ENCODE data around the gene B3GNT5.

Gene B3GNT5

GRCh38 chr3:183298701-183299153 is 45.7 kb downstream of the B3GNT5 start:
- no peak overlapping the region for H3K27ac ChIP-seq
- DNase-seq (ENCODE audit: low spot score), result no peak
- TF ChIP-seq, protein P1, sequence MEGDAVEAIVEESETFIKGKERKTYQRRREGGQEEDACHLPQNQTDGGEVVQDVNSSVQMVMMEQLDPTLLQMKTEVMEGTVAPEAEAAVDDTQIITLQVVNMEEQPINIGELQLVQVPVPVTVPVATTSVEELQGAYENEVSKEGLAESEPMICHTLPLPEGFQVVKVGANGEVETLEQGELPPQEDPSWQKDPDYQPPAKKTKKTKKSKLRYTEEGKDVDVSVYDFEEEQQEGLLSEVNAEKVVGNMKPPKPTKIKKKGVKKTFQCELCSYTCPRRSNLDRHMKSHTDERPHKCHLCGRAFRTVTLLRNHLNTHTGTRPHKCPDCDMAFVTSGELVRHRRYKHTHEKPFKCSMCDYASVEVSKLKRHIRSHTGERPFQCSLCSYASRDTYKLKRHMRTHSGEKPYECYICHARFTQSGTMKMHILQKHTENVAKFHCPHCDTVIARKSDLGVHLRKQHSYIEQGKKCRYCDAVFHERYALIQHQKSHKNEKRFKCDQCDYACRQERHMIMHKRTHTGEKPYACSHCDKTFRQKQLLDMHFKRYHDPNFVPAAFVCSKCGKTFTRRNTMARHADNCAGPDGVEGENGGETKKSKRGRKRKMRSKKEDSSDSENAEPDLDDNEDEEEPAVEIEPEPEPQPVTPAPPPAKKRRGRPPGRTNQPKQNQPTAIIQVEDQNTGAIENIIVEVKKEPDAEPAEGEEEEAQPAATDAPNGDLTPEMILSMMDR (IDR thresholded peaks at IDR 0.05), result no peak
- no peak overlapping the region for H3K4me3 ChIP-seq

- TF ChIP-seq, protein P1 (IDR thresholded peaks at IDR 0.05), result no peak
- Histone ChIP-seq H3K4me3 (no peak overlapping the region), H3K27ac (no peak overlapping the region)
- no peak for DNase-seq (ENCODE audit: low spot score)
Observed at GRCh38 chr3:183299976-183300375, 46.9 kb downstream of the B3GNT5 start.

- Histone ChIP-seq H3K27ac (no peak overlapping the region), H3K4me3 (no peak overlapping the region)
- DNase-seq (ENCODE audit: low spot score), result no peak
- TF ChIP-seq, protein P1 (IDR thresholded peaks at IDR 0.05), result no peak
Observed at GRCh38 chr3:183300996-183301562, 48.0 kb downstream of the B3GNT5 start.

DNA sequence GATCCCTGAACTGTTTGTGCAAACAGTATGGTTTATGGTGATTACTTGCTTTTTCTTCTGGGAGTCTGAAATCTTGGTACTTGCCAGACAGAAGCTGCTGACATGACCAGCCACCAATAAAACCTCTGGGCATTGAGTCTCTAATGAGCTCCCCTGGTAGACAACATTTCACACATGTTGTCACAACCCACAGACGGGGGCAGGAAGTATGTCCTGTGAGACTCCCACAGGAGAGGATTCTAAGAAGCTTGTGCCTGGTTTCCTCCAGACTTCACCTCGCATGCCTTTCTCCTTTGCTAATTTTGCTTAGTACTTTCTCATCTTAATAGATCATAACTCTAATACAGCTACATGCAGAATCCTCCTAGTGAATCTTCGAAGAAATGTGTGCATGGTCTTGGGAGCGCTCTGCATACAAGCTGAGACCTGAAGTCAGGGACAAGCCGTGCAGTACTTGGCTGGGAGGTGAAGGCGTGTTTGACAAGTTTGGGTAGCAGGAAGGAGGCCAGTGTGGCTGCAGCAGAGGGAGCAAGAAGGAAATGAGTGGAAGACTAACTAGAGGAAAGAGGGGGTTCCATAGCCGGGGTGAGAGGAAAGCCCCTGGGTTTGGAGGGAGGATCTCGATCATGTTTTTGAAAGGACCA is 49.0 kb downstream of the B3GNT5 start:
- Histone ChIP-seq H3K27ac (no peak overlapping the region), H3K4me3 (no peak overlapping the region)
- DNase-seq (ENCODE audit: low spot score), result no peak
- TF ChIP-seq, protein P1 (IDR thresholded peaks at IDR 0.05), result no peak

DNA sequence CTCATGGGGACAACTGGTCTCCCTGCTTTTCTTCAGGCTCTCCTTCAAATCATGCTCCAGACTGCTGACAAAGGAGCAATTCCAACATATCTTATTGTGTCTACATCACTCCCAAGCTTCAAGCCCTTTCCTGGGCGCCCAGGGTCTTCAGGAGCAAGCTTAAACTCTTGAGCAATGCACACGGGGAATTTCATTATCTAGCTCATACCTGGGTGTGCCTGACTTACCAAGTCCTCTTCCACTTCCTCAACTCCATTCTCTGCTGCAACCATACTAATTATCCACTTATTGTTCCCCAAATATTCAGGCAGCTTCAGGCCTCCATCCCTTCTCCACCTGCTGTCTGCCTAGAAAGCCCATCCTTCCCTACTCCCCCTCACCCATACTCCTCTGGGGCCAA is 50.6 kb downstream of the B3GNT5 start:
- no peak for DNase-seq (ENCODE audit: low spot score)
- TF ChIP-seq, protein P1 (IDR thresholded peaks at IDR 0.05), result no peak
- Histone ChIP-seq H3K27ac (no peak overlapping the region), H3K4me3 (no peak overlapping the region)

DNA sequence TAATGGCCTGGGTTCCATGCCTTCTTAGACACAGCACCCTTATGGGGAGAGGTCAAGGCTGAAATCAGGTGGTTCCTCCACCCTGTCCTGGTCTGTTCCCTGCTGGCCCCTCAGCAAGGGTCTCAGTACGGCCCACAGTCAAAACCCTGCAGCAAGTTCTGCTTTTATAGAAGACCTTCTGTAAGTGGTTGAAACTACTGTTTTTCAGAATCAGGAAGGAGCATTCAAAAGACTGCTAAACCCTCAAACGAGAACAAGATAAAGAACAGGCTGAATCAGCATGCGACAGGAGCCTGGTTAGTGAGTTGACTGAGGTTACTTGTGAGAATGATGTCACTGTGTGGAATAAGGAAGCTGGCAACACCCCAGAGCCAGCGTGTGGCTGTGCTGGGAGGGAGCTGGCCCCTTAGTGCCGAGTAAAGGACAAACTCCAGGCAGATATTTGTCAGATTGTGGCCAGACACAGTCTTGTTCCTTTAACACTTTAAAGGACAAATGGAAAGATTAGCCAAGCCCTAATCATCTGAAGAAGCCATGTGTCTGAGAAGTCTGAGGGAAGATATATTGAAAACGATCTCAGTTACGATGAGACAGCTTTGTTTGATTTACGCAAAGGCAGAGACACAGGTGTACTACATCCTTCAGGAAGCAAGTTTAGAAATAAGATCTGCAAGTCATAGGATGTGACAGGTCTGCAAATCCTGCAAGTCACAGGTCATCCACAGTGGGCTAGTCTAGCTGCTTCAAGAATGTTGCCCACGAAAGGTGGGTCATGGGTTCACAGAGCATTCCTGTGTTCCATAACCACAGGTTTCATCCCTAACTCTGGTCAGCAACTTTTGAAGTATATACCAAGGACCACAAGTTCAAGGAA is 54.0 kb downstream of the B3GNT5 start:
- TF ChIP-seq, protein P1 (IDR thresholded peaks at IDR 0.05), result no peak
- Histone ChIP-seq H3K27ac (peak overlapping the region in 1 of 2 donors; percentile 69), H3K4me3 (no peak overlapping the region)
- no peak for DNase-seq (ENCODE audit: low spot score)

All from coronary artery (tissue), 2 donors.